ENCODE results near the gene COL4A2.

DNA sequence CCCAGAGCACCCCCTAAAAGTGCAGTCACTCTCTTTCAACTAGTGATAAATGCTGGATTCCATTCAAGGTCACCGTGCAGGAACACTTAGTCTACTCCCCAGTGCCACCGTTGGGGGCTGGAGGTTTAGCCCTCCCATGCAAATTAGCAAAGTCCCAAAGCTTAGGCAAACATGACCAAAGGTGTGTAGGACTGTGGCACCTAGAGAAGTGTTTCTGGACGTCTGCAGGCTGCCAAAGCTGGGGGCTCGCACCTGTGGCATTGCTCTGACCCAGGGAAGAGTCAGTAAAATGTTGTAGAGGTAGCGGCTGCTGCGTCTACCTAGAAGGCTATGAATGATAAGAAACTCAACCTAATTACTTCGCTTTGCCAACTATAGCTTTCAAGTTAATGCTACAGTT, 14.0 kb upstream of the COL4A2 start:
- TF ChIP-seq, protein P1, sequence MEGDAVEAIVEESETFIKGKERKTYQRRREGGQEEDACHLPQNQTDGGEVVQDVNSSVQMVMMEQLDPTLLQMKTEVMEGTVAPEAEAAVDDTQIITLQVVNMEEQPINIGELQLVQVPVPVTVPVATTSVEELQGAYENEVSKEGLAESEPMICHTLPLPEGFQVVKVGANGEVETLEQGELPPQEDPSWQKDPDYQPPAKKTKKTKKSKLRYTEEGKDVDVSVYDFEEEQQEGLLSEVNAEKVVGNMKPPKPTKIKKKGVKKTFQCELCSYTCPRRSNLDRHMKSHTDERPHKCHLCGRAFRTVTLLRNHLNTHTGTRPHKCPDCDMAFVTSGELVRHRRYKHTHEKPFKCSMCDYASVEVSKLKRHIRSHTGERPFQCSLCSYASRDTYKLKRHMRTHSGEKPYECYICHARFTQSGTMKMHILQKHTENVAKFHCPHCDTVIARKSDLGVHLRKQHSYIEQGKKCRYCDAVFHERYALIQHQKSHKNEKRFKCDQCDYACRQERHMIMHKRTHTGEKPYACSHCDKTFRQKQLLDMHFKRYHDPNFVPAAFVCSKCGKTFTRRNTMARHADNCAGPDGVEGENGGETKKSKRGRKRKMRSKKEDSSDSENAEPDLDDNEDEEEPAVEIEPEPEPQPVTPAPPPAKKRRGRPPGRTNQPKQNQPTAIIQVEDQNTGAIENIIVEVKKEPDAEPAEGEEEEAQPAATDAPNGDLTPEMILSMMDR (IDR thresholded peaks at IDR 0.05): no peak
- no peak for TF ChIP-seq EP300 (IDR thresholded peaks at IDR 0.05)

Measured in ovary (tissue), 3 donors.